G401.6 (cell line): ENCODE data around the gene LGALS1.

Experiments used
- FAIRE-seq: peaks from 2 replicates; lab custom pipeline; 2012; peaks lifted over from hg19 to GRCh38; lab: Jason Lieb, UNC

LGALS1 gene

GRCh38 chr22:37663521-37664140 is 11.8 kb upstream of the LGALS1 start:
- no peak for FAIRE-seq

GRCh38 chr22:37664249-37665101 is 11.0 kb upstream of the LGALS1 start:
- no peak for FAIRE-seq

GRCh38 chr22:37665487-37665886 is 9.9 kb upstream of the LGALS1 start:
- no peak for FAIRE-seq

- no peak for FAIRE-seq
Measured at GRCh38 chr22:37669586-37669985, 5.8 kb upstream of the LGALS1 start.

- no peak for FAIRE-seq
Measured at GRCh38 chr22:37672206-37672919, 3.1 kb upstream of the LGALS1 start.

- no peak for FAIRE-seq
Measured at GRCh38 chr22:37672920-37673455, 2.4 kb upstream of the LGALS1 start.

- FAIRE-seq: no peak
Measured at GRCh38 chr22:37674248-37674647, 1.2 kb upstream of the LGALS1 start.

GRCh38 chr22:37675930-37676735 is 697 bp downstream of the LGALS1 start:
- FAIRE-seq: no peak

GRCh38 chr22:37676736-37677492 is 1.5 kb downstream of the LGALS1 start:
- FAIRE-seq: no peak

GRCh38 chr22:37677493-37677974 is 2.1 kb downstream of the LGALS1 start:
- FAIRE-seq: no peak

- no peak for FAIRE-seq
Measured at GRCh38 chr22:37678372-37678771, 2.9 kb downstream of the LGALS1 start.

GRCh38 chr22:37679670-37680069 is 4.2 kb downstream of the LGALS1 start:
- no peak for FAIRE-seq

- FAIRE-seq: no peak
Measured at GRCh38 chr22:37680191-37680851, 4.9 kb downstream of the LGALS1 start.

GRCh38 chr22:37681001-37681424 is 5.6 kb downstream of the LGALS1 start:
- FAIRE-seq: no peak

GRCh38 chr22:37681556-37682049 is 6.2 kb downstream of the LGALS1 start:
- FAIRE-seq: no peak

- FAIRE-seq: no peak
Measured at GRCh38 chr22:37684803-37685615, 9.6 kb downstream of the LGALS1 start.

GRCh38 chr22:37686002-37686982 is 10.9 kb downstream of the LGALS1 start, which contains the start of gene NOL12:
Gene NOL12 (plus strand): TSS chr22:37686343. CDS start chr22:37686393, 50 bp downstream.
- peak; percentile 28 for FAIRE-seq

GRCh38 chr22:37690407-37690806 is 15.0 kb downstream of the LGALS1 start:
- no peak for FAIRE-seq
